GM12874 (cell line): ENCODE results near the gene CDC25A.

Source experiments
- CTCF ChIP-seq: IDR thresholded peaks from 2 replicates; pipeline ENCODE4 v1.5.1; 2011; ENCODE audit warnings: low read depth, mild to moderate bottlenecking, control low read depth, low read length, moderate library complexity; ENCODE audit not compliant: insufficient read depth

Gene CDC25A

GRCh38 chr3:48215019-48215418 is 26.8 kb upstream of the CDC25A start:
- TF ChIP-seq CTCF, result no peak

GRCh38 chr3:48214225-48214624 is 26.0 kb upstream of the CDC25A start:
- no peak for TF ChIP-seq CTCF

GRCh38 chr3:48209445-48209844 is 21.2 kb upstream of the CDC25A start:
- no peak for TF ChIP-seq CTCF

- TF ChIP-seq CTCF, result no peak
These were observed 19.9 kb upstream of the CDC25A start for GRCh38 chr3:48208076-48208475.

GRCh38 chr3:48202632-48203031 is 14.4 kb upstream of the CDC25A start:
- no peak for TF ChIP-seq CTCF

- no peak for TF ChIP-seq CTCF
These were observed 10.9 kb upstream of the CDC25A start for GRCh38 chr3:48199117-48199516.

- TF ChIP-seq CTCF, result no peak
These were observed 8.4 kb upstream of the CDC25A start for GRCh38 chr3:48196611-48197010.
